NCI-H524 treated with DMSO at 0.1 percent for 48 hours (cell line): ENCODE results near the gene PLXNA1.

Source experiments
- DNase-seq: peaks from one replicate; lab custom pipeline; 2025; lab: John Stamatoyannopoulos, UW

The PLXNA1 gene

GRCh38 chr3:126982471-126983175, at the start of gene PLXNA1:
Gene PLXNA1 (plus strand): TSS chr3:126983115. CDS start chr3:126988594, 5,479 bp downstream.
- peak; percentile 21 for DNase-seq

GRCh38 chr3:126934031-126934531, 48.8 kb upstream of the PLXNA1 start:
- DNase-seq, result no peak

GRCh38 chr3:126934991-126935390, 47.9 kb upstream of the PLXNA1 start:
- no peak for DNase-seq

- no peak for DNase-seq
These were observed 47.0 kb upstream of the PLXNA1 start for GRCh38 chr3:126935756-126936509.

GRCh38 chr3:126936853-126937425, 46.0 kb upstream of the PLXNA1 start:
- no peak for DNase-seq

GRCh38 chr3:126937533-126937932, 45.4 kb upstream of the PLXNA1 start:
- DNase-seq, result no peak

GRCh38 chr3:126937973-126938372, 44.9 kb upstream of the PLXNA1 start:
- no peak for DNase-seq

GRCh38 chr3:126938520-126939337, 44.2 kb upstream of the PLXNA1 start:
- no peak for DNase-seq

- DNase-seq, result no peak
These were observed 43.6 kb upstream of the PLXNA1 start for GRCh38 chr3:126939338-126939718.

GRCh38 chr3:126939733-126940132, 43.2 kb upstream of the PLXNA1 start:
- no peak for DNase-seq

GRCh38 chr3:126941721-126942270, 41.1 kb upstream of the PLXNA1 start:
- no peak for DNase-seq

GRCh38 chr3:126944089-126944965, 38.6 kb upstream of the PLXNA1 start:
- no peak for DNase-seq

- no peak for DNase-seq
These were observed 37.7 kb upstream of the PLXNA1 start for GRCh38 chr3:126945171-126945721.

- DNase-seq, result no peak
These were observed 37.0 kb upstream of the PLXNA1 start for GRCh38 chr3:126945891-126946290.

- no peak for DNase-seq
These were observed 36.5 kb upstream of the PLXNA1 start for GRCh38 chr3:126946405-126946804.

- DNase-seq, result no peak
These were observed 35.5 kb upstream of the PLXNA1 start for GRCh38 chr3:126947429-126947828.

- DNase-seq, result no peak
These were observed 33.9 kb upstream of the PLXNA1 start for GRCh38 chr3:126948980-126949535.

- DNase-seq, result no peak
These were observed 31.4 kb upstream of the PLXNA1 start for GRCh38 chr3:126951561-126951960.

- DNase-seq, result no peak
These were observed 30.5 kb upstream of the PLXNA1 start for GRCh38 chr3:126952261-126952982.
